HCT116 (cell line): ENCODE results near the gene S100A12.

Experiments
- ATF3 ChIP-seq: IDR thresholded peaks from 2 replicates; pipeline ENCODE4 v1.6.1; 2012
- CTCF ChIP-seq, 3 experiments: fragments of 200-600 bp in 1 of 3; sonication (generic) in 1 of 3; IDR thresholded peaks in 2 of 3; conservative IDR thresholded peaks in 1 of 3; 2 replicates each; pipeline ENCODE4 v1.5.1; 2012 to 2017; ENCODE audit warnings: low read depth in 2 of 3, low read length in 2 of 3, antibody characterized with exemption in 1 of 3, borderline replicate concordance in 1 of 3, control low read depth in 1 of 3, mild to moderate bottlenecking in 1 of 3, mixed read lengths in 1 of 3, mixed run types in 1 of 3, moderate library complexity in 1 of 3; ENCODE audit not compliant: insufficient read depth in 1 of 3
- EGR1 ChIP-seq: IDR thresholded peaks from 2 replicates; pipeline ENCODE4 v1.6.1; 2012; ENCODE audit warnings: low read depth
- ELF1 ChIP-seq: IDR thresholded peaks from 2 replicates; pipeline ENCODE4 v1.6.1; 2012; ENCODE audit warnings: low read depth, borderline replicate concordance
- EZH2 ChIP-seq: fragments of 200-600 bp; sonication (generic); IDR thresholded peaks from 2 replicates; pipeline ENCODE4 v1.6.1; 2017; ENCODE audit warnings: antibody characterized with exemption, mixed run types
- MAX ChIP-seq: IDR thresholded peaks from 2 replicates; pipeline ENCODE4 v1.6.1; 2012
- POLR2A ChIP-seq: IDR thresholded peaks from 2 replicates; pipeline ENCODE4 v1.7.0; 2011; ENCODE audit warnings: borderline replicate concordance; ENCODE audit not compliant: insufficient read depth, insufficient read length; ENCODE audit errors: extremely low read depth
- POLR2AphosphoS5 ChIP-seq: IDR thresholded peaks from 2 replicates; pipeline ENCODE4 v1.6.1; 2011; ENCODE audit warnings: mild to moderate bottlenecking, low read depth, low read length, moderate library complexity
- RAD21 ChIP-seq: IDR thresholded peaks from 2 replicates; pipeline ENCODE4 v1.6.1; 2012; ENCODE audit warnings: low read depth, mild to moderate bottlenecking
- REST ChIP-seq: IDR thresholded peaks from 2 replicates; pipeline ENCODE4 v1.6.1; 2012; ENCODE audit warnings: low read depth
- SIN3A ChIP-seq: IDR thresholded peaks from 2 replicates; pipeline ENCODE4 v1.6.1; 2012; ENCODE audit warnings: low read depth
- SP1 ChIP-seq: IDR thresholded peaks from 2 replicates; pipeline ENCODE4 v1.6.1; 2012; ENCODE audit warnings: low read depth
- SRF ChIP-seq: IDR thresholded peaks from 2 replicates; pipeline ENCODE4 v1.6.1; 2012; ENCODE audit warnings: low read depth
- YY1 ChIP-seq: IDR thresholded peaks from 2 replicates; pipeline ENCODE4 v1.6.1; 2011; ENCODE audit warnings: low read length, low read depth, moderate library complexity, mild to moderate bottlenecking; ENCODE audit not compliant: insufficient replicate concordance; ENCODE audit errors: extremely low read depth

- TF ChIP-seq CTCF (IDR thresholded peaks at IDR 0.05 in 2 of 3, conservative IDR thresholded peaks at IDR 0.05 in 1 of 3; ENCODE audit: borderline replicate concordance in 1 of 3, insufficient read depth in 1 of 3, low read depth in 2 of 3, low read length in 2 of 3) (no peak), POLR2A (no peak), ATF3 (no peak), POLR2AphosphoS5 (no peak), MAX (no peak), EGR1 (no peak), REST (no peak), YY1 (no peak), SIN3A (no peak), SRF (no peak), SP1 (no peak), ELF1 (no peak), EZH2 (no peak), RAD21 (no peak)
These were observed 44.9 kb upstream of the S100A12 start for GRCh38 chr1:153420306-153420705.
